SW480 (cell line): ENCODE results near the gene SNX30.
A peak's percentile ranks its signal among the peaks of the same experiment; 100 is the strongest.

ENCODE experiments used
- DNase-seq: peaks from one replicate; pipeline ENCODE4 v3.0.0-alpha.2; 2016; ENCODE audit warnings: low spot score

SNX30 gene

DNA sequence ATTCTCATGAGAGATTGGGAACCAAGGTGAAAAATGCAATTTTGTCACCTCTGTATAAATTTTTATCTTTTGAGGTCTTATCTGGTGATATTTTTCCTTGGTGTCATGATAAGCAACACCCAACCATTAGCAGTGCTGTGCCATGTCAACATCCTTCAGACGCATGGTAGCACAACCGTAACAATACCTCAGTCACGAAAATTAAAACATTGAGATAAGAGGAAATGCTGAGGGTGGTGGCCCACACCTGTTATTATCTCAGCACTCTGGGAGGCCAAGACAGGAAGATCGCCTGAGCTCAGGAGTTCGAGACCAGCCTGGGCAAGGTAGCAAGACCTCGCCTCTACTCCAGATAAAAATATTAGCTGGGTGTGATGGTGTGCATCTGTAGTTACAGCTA is 107.4 kb downstream of the SNX30 start:
- DNase-seq, result no peak

- no peak for DNase-seq
Observed at GRCh38 chr9:112858625-112859147, 108.1 kb downstream of the SNX30 start.

DNA sequence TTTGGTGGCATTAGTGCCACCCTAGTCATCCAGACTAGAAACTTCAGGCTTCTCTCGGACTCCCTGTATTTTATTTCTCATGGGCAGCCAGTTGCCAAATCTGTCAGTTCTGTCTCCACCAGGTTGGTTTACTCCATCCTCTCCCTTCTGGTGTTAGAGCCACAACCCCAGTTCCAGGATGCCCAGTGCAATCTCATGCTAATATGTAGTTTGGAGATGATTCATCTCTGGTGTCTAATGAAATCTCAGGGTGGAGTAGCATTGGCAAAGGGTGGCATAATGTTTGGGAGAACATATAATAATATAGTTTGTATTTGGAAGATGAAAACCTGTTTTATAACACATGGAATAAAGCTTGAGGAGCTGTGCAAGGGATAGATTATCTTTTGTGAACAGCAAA is 109.9 kb downstream of the SNX30 start:
- DNase-seq, result no peak

- DNase-seq, result no peak
Observed at GRCh38 chr9:112861155-112861554, 110.6 kb downstream of the SNX30 start.

DNA sequence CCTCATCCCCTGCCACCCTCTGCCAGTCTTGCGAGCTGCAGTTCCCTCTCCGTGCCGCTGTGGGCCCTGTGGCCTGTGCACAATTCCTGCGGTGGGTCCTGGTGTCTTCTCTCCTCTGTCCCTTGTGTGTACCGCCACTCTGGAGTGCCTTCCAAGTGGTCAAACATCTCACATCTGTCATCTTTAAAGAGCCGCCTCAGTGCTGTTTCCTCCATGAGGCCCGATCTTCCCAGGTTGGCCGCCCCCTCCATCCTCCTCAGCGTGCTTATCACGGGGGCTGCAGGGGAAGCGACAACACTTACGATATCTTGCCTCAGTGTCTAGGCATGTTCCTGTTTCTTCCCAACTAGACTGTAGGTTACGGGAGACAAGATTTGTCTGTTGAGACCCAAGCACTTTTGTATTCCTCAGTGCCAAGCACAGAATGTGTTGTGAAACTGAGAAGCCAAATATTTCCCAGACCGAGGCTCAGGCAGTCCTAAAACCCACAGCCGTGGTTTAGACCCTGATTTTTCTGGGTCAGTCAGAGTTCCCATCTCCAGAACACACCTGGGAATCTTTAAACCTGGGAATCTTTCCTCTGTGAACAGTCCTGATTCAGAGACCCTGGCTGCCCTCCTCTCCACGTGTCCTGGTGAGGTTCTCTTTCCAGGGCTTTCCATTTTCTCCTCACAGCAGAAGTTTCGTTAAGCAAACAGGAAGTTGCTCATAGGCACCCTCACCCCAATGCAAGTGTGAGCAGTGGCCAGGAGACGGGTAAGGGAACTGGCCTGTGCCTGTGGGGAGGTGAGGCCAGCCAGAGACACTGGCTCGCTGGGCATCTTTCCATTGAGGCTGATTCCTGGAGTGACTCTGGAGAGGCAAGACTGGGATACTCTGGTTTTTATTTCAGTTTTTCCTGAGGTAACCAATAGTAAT is 111.3 kb downstream of the SNX30 start:
- DNase-seq, result no peak

GRCh38 chr9:112863214-112863613 is 112.7 kb downstream of the SNX30 start:
- no peak for DNase-seq

DNA sequence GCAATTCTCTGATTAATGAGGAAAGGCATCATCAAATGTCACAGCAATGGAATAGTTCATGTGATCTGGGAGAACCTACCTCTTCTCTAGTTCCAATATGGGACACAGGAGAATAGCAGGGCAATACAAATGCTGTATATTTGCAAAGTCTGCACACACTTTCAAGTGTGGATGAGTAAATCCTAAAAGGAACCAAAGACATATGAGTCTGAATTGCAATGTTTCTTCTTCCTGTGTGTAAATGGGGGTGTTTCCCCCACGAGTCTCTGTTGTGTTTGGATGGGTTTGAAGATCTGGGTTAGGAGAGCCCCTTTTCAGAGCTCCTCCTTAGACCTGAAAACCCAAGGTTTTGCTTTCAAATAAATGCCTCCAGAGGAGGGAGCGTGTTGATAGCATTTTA is 113.2 kb downstream of the SNX30 start:
- no peak for DNase-seq

GRCh38 chr9:112864403-112864802 is 113.8 kb downstream of the SNX30 start:
- DNase-seq, result no peak

- no peak for DNase-seq
Observed at GRCh38 chr9:112864982-112865381, 114.4 kb downstream of the SNX30 start.

- no peak for DNase-seq
Observed at GRCh38 chr9:112866662-112867274, 116.2 kb downstream of the SNX30 start.

DNA sequence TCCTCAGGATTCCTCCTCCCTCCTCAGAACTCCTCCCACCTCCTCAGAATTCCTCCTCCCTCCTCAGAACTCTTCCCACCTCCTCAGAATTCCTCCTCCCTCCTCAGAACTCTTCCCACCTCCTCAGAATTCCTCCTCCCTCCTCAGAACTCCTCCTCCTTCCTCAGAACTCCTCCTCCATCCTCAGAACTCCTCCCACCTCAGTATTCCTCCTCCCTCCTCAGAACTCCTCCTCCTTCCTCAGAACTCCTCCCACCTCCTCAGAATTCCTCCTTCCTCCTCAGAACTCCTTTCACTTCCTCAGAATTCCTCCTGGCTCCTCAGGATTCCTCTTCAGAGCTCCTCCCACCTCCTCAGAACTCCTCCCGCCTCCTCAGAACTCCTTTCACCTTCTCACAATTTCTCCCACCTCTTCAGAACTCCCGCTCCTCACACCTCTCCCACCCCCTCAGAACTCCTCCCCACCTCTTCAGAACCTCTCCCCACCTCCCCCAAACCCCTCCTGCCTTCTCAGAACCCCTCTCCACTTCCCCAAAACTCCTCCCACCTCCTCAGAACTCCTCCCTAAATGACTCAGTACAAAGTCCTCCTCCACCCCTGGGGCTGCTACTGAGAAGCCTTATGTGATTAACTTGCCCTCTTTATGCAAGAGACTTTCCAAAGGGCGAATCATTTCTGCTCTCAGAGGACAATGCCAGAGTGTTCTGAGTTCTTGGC is 116.9 kb downstream of the SNX30 start:
- peak; percentile 18 for DNase-seq

GRCh38 chr9:112868461-112868860 is 117.9 kb downstream of the SNX30 start:
- no peak for DNase-seq

- DNase-seq, result no peak
Observed at GRCh38 chr9:112869041-112869529, 118.5 kb downstream of the SNX30 start.

DNA sequence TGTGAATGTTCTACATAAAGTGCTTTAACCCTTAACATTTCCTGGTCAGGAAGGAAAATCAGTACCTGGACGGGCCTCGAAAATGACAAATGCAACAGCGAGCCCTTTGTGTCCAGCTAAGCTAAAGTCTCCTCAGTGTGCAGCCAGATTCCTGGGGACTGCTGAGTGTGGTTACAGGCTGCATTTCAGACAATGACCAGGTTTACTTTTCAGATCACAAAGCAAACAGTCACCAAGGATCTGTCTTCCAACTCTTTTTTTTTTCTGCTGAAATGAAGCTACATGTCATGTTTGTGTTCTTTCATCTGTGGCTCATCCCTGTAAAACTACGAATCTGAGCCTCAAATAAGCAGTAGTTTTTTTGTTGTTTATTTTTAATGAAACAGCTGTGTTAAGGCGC is 119.4 kb downstream of the SNX30 start:
- DNase-seq, result no peak

DNA sequence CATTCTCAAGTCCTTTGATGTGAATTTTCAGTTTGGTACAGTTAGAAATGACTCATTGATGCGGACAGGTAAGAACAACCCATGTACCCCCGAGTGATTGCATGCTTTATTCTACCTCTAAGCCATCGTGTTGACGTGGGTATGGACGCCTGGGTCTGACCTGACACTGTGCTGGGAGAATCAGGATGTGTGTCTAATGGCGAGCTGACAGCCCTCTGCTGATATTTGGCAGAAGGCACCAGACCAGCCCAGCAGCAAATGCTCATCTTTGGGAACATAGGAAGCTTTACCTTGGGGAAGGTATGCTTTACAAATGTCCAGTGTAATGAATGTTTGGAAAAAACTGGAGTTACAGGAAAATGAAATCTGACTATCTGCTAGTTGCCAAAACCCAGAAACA is 120.0 kb downstream of the SNX30 start:
- DNase-seq, result no peak

DNA sequence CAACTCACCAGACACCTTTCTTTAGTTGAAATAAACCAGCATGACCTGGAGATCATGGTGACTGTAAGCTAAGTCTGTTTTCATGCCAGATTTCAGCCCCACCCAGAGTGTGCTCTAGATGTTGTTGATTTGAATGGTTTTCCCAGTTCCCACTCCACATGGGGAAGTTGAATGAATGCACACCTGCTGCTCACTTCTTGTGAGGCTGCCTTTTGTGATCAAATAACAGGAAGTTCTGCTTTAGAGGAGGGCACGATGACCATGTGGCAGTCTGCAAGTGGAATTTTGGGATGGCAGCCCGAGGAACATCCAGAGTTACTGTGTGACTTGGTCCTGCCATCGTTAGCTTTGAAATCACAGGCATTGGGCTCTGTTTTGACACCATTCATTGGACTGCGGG is 121.5 kb downstream of the SNX30 start:
- no peak for DNase-seq

GRCh38 chr9:112873773-112874405 is 123.3 kb downstream of the SNX30 start:
- no peak for DNase-seq

DNA sequence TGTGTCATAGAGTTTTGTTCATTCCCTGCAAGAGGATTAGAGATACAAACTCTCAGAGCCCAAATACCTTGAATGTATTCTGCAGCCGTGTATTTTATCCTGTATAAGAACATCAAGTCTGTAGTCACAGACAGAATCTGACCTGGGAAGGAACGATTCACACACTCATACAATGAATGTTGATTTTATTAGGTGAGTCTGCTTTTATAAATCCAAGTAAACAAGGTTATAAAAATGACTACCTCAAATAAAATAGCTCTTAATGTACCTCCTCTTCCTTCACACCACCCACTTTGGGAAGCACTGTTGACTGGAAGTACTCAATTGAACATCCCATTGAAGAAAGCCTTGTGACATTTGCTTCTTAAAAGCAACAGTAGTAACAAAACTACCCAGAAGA is 128.2 kb downstream of the SNX30 start:
- no peak for DNase-seq

- DNase-seq, result no peak
Observed at GRCh38 chr9:112880650-112881049, 130.1 kb downstream of the SNX30 start.

DNA sequence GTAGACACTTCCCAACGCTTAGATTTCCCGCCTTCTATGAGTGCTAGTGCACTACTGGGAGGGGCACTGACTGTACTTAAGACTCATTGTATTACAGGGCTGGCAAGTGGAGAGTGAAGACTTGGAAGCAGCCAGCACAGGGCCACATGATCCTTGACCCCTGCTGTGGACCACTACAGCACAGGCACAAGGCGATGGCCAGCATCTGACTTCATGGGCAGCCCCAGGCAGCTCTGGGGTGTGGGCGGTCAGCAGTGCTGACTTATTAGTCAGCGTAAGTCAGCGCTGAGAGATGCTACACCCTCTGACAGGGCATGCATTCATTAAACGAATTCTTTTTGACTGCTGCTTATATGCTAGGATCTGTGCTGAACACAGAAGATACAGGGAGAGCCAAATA is 130.8 kb downstream of the SNX30 start:
- DNase-seq, result no peak

- DNase-seq, result no peak
Observed at GRCh38 chr9:112884101-112884500, 133.5 kb downstream of the SNX30 start.

DNA sequence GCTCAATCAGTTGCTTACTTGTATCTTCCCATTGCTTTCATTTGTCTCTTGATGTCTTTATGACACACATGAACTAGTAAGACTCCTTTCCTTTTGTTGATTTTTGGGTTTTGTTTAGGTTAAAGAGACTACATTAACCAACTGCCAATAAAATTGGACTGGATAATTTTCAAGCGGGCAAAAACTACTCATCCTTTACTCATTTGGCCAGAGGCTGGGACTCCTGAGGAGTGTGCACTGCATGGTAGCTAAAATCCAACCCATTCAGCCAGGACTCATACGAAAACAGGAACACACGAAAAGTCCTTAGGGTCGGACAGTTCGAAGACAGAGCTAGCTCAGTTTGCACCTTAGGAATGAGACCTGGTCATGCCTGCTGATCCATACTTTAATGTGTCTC is 134.2 kb downstream of the SNX30 start:
- DNase-seq, result no peak
